ENCODE data around the gene TMED9. TPM values are rescaled to one million over a fixed set of nuclear protein-coding genes. Genes with fewer than 3 reads are reported as not detected.

Gene TMED9
- total and polyA plus RNA-seq, 8 donors = 99.1 to 167 (median 112) TPM

GRCh38 chr5:177590406-177590805 is 1.6 kb upstream of the TMED9 start:
- Histone ChIP-seq H3K9me3 (no peaks in the 10 kb centered on the region), H3K27ac (no peak overlapping the region), H3K27me3 (no peaks in the 10 kb centered on the region), H3K36me3 (peaks cover 0 to 21% (median 14%) of the 10 kb centered on the region in 3 donors), H3K4me1 (peaks cover 0 to 15% (median 6%) of the 10 kb centered on the region in 3 donors), H3K4me3 (no peak overlapping the region)
- WGBS, 2 donors = 77 to 78% methylated on average over 1 of the region's 1 CpG
- no peak for DNase-seq
- no peak for ATAC-seq
- FAIRE-seq = no peak
- intact Hi-C loops (cut with DNase I) = no loop called here
- no peak for TF ChIP-seq CTCF (IDR thresholded peaks at IDR 0.05)

- no peak for TF ChIP-seq CTCF (IDR thresholded peaks at IDR 0.05)
- ATAC-seq (no peak), FAIRE-seq (no peak), DNase-seq (no peak)
- no peak overlapping the region for H3K27ac ChIP-seq
- intact Hi-C loops (cut with DNase I) = no loop called here
- H3K27me3 ChIP-seq = no peaks in the 10 kb centered on the region
- H3K9me3 ChIP-seq = no peaks in the 10 kb centered on the region
- H3K36me3 ChIP-seq = peaks cover 0 to 33% (median 22%) of the 10 kb centered on the region in 3 donors
- peaks cover 0 to 15% (median 6%) of the 10 kb centered on the region in 3 donors for H3K4me1 ChIP-seq
- peak overlapping the region in 2 of 4 donors; percentile 80 to 94 for H3K4me3 ChIP-seq
- 12 to 14% methylated on average over 8 of the region's 8 CpGs for WGBS, 2 donors
Observed at GRCh38 chr5:177591690-177592009, 353 bp upstream of the TMED9 start.

- Histone ChIP-seq H3K27me3 (no peaks in the 10 kb centered on the region), H3K27ac (peak overlapping the region in 1 of 4 donors; percentile 70), H3K9me3 (no peaks in the 10 kb centered on the region), H3K4me1 (peaks cover 0 to 15% (median 6%) of the 10 kb centered on the region in 3 donors), H3K36me3 (peaks cover 0 to 33% (median 22%) of the 10 kb centered on the region in 3 donors), H3K4me3 (peak overlapping the region; percentile 79 to 94 (median 80))
- no peak for DNase-seq
- 31 to 34% methylated on average over 13 of the region's 13 CpGs for WGBS, 2 donors
- no peak for ATAC-seq
- TF ChIP-seq CTCF (IDR thresholded peaks at IDR 0.05) = no peak
- intact Hi-C loops (cut with DNase I) = no loop called here
- no peak for FAIRE-seq
Observed at GRCh38 chr5:177592905-177593304, 902 bp downstream of the TMED9 start.

- Histone ChIP-seq H3K27ac (no peak overlapping the region), H3K9me3 (no peaks in the 10 kb centered on the region), H3K4me3 (peak overlapping the region; percentile 5 to 94 (median 80)), H3K27me3 (no peaks in the 10 kb centered on the region), H3K36me3 (peaks cover 0 to 33% (median 22%) of the 10 kb centered on the region in 3 donors), H3K4me1 (peaks cover 0 to 16% (median 6%) of the 10 kb centered on the region in 3 donors)
- intact Hi-C loops (cut with DNase I) = no loop called here
- DNase-seq (no peak), FAIRE-seq (no peak), ATAC-seq (no peak)
- TF ChIP-seq CTCF (IDR thresholded peaks at IDR 0.05) = no peak
- WGBS, 2 donors = 38 to 51% methylated on average over 3 of the region's 3 CpGs
Observed at GRCh38 chr5:177593511-177593910, 1.5 kb downstream of the TMED9 start.

GRCh38 chr5:177594071-177594470 is 2.1 kb downstream of the TMED9 start:
- peak overlapping the region in 2 of 4 donors; percentile 80 to 94 for H3K4me3 ChIP-seq
- peaks cover 0 to 21% (median 6%) of the 10 kb centered on the region in 3 donors for H3K4me1 ChIP-seq
- no peak for TF ChIP-seq CTCF (IDR thresholded peaks at IDR 0.05)
- intact Hi-C loops (cut with DNase I) = no loop called here
- no peaks in the 10 kb centered on the region for H3K27me3 ChIP-seq
- H3K36me3 ChIP-seq = peaks cover 0 to 33% (median 22%) of the 10 kb centered on the region in 3 donors
- no peak overlapping the region for H3K27ac ChIP-seq
- no peak for ATAC-seq
- 55 to 68% methylated on average over 8 of the region's 8 CpGs for WGBS, 2 donors
- no peaks in the 10 kb centered on the region for H3K9me3 ChIP-seq
- FAIRE-seq = no peak
- peak in 1 of 6 donors; percentile 18 for DNase-seq
